GM12878 (cell line): ENCODE results near the gene PRKCZ. TPM values are rescaled to one million over a fixed set of nuclear protein-coding genes. Genes with fewer than 3 reads are reported as not detected.

Experiments used
- ATAC-seq: fragments of 200-7000 bp; cut with Tn5 transposase; 3 replicates; pipeline ENCODE4 v1.9.1; 2020; ENCODE audit warnings: mild to moderate bottlenecking, moderate library complexity
- BruUV-seq: library from RNA; stranded (reverse); fragments of 400-500 nt; replicated peaks from 2 replicates; lab custom pipeline; 2021; lab: Mats Ljungman, UMichigan
- CTCF ChIA-PET: fragments of 300-600 bp; sonication (Branson Sonifier 250); formaldehyde crosslinking; extraction: SDS; loops from one replicate; lab custom pipeline; 2021; ENCODE audit warnings: inconsistent platforms; lab: Yijun Ruan, JAX
- POLR2A ChIA-PET: fragments of 350-600 bp; formaldehyde crosslinking; extraction: SDS; loops from one replicate; lab custom pipeline; 2021; ENCODE audit warnings: inconsistent platforms; lab: Charles Lee
- RAD21 ChIA-PET: fragments of 300-600 bp; sonication (Branson Sonifier 250); formaldehyde crosslinking; loops from one replicate; lab custom pipeline; 2023; ENCODE audit warnings: antibody characterized with exemption; ENCODE audit not compliant: unreplicated experiment; lab: Charles Lee
- SMC1A ChIA-PET: fragments of 300-600 bp; sonication (Branson Sonifier 250); formaldehyde crosslinking; loops from one replicate; lab custom pipeline; 2023; ENCODE audit not compliant: unreplicated experiment, uncharacterized antibody; lab: Charles Lee
- DNase-seq: peaks from one replicate; pipeline ENCODE4 v3.0.0-alpha.2; 2011; ENCODE audit warnings: low read depth, low spot score
- FAIRE-seq: peaks from 3 replicates; lab custom pipeline; 2011; peaks lifted over from hg19 to GRCh38; lab: Jason Lieb, UNC
- H2AFZ ChIP-seq: 2 replicates; pipeline ENCODE4 v1.6.0; 2011; ENCODE audit warnings: low read depth, low read length, control low read depth; ENCODE audit not compliant: control insufficient read depth
- H3K27ac ChIP-seq: 2 replicates; pipeline ENCODE4 v1.5.1; 2011; ENCODE audit warnings: control low read depth; ENCODE audit not compliant: control insufficient read depth, insufficient read depth
- H3K27me3 ChIP-seq, 2 experiments: replicated peaks in 1 of 2; 2 replicates each; pipeline versions ENCODE4 v1.6.0 to v1.6.1; 2011; ENCODE audit warnings: low read length in 1 of 2; ENCODE audit not compliant: control insufficient read depth in 2 of 2, insufficient read depth in 2 of 2
- H3K36me3 ChIP-seq, 2 experiments: 2 replicates each; pipeline ENCODE4 v1.5.1; 2011; ENCODE audit warnings: low read length in 1 of 2; ENCODE audit not compliant: control insufficient read depth in 2 of 2, insufficient read depth in 2 of 2
- H3K4me1 ChIP-seq: 2 replicates; pipeline ENCODE4 v1.6.1; 2011; ENCODE audit warnings: mild to moderate bottlenecking, low read length, moderate library complexity, mixed read lengths; ENCODE audit not compliant: control insufficient read depth, insufficient read depth
- H3K4me2 ChIP-seq: 2 replicates; pipeline ENCODE4 v1.6.0; 2011; ENCODE audit warnings: control low read depth; ENCODE audit not compliant: control insufficient read depth, insufficient read depth
- H3K4me3 ChIP-seq: fragments of 200-600 bp; sonication (generic); 2 replicates; pipeline ENCODE4 v1.5.1; 2016
- H3K79me2 ChIP-seq: 2 replicates; pipeline ENCODE4 v1.6.0; 2011; ENCODE audit warnings: low read length; ENCODE audit not compliant: control insufficient read depth, insufficient read depth
- H3K9ac ChIP-seq: 2 replicates; pipeline ENCODE4 v1.8.0; 2011; ENCODE audit warnings: low read length, control low read depth, mixed read lengths; ENCODE audit not compliant: control insufficient read depth, insufficient read depth
- H3K9me3 ChIP-seq: replicated peaks from 3 replicates; pipeline ENCODE4 v1.5.1; 2011; ENCODE audit warnings: mild to moderate bottlenecking, low read length; ENCODE audit not compliant: control insufficient read depth, insufficient read depth
- H4K20me1 ChIP-seq: 2 replicates; pipeline ENCODE4 v1.6.0; 2011; ENCODE audit not compliant: control insufficient read depth, insufficient read depth
- HCFC1 ChIP-seq: fragments of 150-350 bp; IDR thresholded peaks from 2 replicates; pipeline ENCODE4 v1.6.1; 2014; ENCODE audit warnings: low read length
- MEF2A ChIP-seq: IDR thresholded peaks from 2 replicates; pipeline ENCODE4 v1.6.1; 2011; ENCODE audit warnings: low read depth, mild to moderate bottlenecking, low read length, moderate library complexity; ENCODE audit not compliant: insufficient read depth
- POLR2A ChIP-seq: IDR thresholded peaks from 2 replicates; pipeline ENCODE4 v1.6.1; 2011; ENCODE audit warnings: low read depth, mild to moderate bottlenecking, low read length
- WGBS: methylation state at CpG from one replicate; pipeline ENCODE4 v1.1.6; 2016; ENCODE audit warnings: low lambda C conversion rate; ENCODE audit not compliant: insufficient replicate concordance, insufficient coverage; ENCODE audit errors: missing lambda C conversion rate; 5-methylcytosine and 5-hydroxymethylcytosine counted together
- in situ Hi-C: fragments of 300-500 bp; cut with MboI; formaldehyde crosslinking; loops from 9 replicates; pipeline ENCODE4 v1.14.3; 2018; ENCODE audit warnings: mixed read lengths
- intact Hi-C: fragments of 100-400 bp; cut with micrococcal nuclease; formaldehyde crosslinking; loops from one replicate; pipeline ENCODE4 v1.14.2; 2022; ENCODE audit not compliant: unreplicated experiment
- polyA plus RNA-seq, 11 experiments: library from polyadenylated mRNA; depleted of rRNA in 4 of 11; unstranded in 6 of 11; stranded (reverse) in 5 of 11; fragments of >200 nt; fragmentation: Nextera tagmentation in 4 of 11; fragmentation: Illumina TruSeq in 1 of 11; extraction: Ambion mirVana in 4 of 11; extraction: Trizol in 1 of 11; gene quantifications; 1 replicate in 1 of 11; 2 replicates in 10 of 11; pipeline versions ENCODE4 v1.2.1 to v1.2.3, GENCODE V29; 2011 to 2016; ENCODE audit warnings: inconsistent platforms in 2 of 11, missing spikeins in 2 of 11, low read depth in 1 of 11
- total RNA-seq, 4 experiments: library from RNA; depleted of rRNA in 3 of 4; stranded (reverse); fragments of >200 nt in 3 of 4; fragmentation: Illumina TruSeq in 1 of 4; extraction: Trizol in 1 of 4; gene quantifications; 2 replicates each; pipeline versions ENCODE4 v1.2.1 to v1.2.3, GENCODE V29; 2013 to 2021
- TF ChIP-seq, protein P1 (sequence below): fragments of 450-650 bp; IDR thresholded peaks from 2 replicates; pipeline ENCODE4 v1.6.1; 2016; ENCODE audit warnings: mild to moderate bottlenecking, moderate library complexity, borderline replicate concordance

PRKCZ gene
- total and polyA plus RNA-seq, 10 of the 15 experiments (the other 5 are each of a cell fraction or from before 2014, with no cell fraction given): 0.05 to 1.9 (median 0.64) TPM; not detected in 1

DNA sequence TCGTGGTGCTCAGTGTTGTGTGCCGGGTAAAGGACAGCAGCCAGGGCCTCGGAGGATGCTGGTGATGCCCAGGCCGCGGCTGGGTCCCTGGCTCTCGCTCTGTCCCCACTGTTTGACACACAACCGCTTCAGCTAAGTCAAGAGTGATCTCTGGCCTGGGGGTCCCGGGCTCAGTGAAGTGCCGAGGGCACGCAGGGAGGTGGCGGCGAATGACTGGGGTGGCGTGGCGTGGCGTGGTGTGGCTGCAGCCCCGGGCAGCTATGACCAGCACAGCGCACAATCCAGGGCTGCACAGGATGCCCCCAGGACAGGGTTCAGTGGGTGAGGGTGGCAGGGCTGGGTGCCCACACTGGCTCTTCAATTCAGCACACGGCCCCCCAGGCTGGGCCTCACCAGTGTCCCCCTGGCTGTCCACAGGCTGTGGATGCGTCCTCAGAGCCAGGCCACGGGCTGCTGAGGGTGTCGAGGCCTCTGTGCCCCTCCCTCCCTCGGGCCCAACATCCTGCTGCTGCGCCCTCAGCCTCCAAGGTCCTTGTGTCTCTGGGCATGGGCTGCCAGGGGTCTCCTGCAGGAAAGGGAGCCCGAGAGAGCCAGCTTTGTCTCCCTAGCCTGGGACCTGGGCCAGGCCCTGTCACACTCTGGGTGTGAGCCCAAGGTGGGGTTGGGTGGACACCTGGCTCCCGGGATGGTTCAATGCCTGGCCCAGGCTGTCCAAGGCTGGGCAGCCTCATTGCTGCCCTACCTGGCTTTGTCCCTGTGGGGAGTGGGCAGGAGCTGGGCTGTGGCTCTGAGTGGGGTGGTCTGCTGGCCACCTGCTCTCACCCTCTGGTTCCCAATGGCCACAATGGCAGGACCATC lies 165.9 kb downstream of the PRKCZ start (continued):
- TF ChIP-seq, protein P1, sequence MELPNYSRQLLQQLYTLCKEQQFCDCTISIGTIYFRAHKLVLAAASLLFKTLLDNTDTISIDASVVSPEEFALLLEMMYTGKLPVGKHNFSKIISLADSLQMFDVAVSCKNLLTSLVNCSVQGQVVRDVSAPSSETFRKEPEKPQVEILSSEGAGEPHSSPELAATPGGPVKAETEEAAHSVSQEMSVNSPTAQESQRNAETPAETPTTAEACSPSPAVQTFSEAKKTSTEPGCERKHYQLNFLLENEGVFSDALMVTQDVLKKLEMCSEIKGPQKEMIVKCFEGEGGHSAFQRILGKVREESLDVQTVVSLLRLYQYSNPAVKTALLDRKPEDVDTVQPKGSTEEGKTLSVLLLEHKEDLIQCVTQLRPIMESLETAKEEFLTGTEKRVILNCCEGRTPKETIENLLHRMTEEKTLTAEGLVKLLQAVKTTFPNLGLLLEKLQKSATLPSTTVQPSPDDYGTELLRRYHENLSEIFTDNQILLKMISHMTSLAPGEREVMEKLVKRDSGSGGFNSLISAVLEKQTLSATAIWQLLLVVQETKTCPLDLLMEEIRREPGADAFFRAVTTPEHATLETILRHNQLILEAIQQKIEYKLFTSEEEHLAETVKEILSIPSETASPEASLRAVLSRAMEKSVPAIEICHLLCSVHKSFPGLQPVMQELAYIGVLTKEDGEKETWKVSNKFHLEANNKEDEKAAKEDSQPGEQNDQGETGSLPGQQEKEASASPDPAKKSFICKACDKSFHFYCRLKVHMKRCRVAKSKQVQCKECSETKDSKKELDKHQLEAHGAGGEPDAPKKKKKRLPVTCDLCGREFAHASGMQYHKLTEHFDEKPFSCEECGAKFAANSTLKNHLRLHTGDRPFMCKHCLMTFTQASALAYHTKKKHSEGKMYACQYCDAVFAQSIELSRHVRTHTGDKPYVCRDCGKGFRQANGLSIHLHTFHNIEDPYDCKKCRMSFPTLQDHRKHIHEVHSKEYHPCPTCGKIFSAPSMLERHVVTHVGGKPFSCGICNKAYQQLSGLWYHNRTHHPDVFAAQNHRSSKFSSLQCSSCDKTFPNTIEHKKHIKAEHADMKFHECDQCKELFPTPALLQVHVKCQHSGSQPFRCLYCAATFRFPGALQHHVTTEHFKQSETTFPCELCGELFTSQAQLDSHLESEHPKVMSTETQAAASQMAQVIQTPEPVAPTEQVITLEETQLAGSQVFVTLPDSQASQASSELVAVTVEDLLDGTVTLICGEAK: no peak
- no peak for TF ChIP-seq MEF2A
- TF ChIP-seq POLR2A: no peak

DNA sequence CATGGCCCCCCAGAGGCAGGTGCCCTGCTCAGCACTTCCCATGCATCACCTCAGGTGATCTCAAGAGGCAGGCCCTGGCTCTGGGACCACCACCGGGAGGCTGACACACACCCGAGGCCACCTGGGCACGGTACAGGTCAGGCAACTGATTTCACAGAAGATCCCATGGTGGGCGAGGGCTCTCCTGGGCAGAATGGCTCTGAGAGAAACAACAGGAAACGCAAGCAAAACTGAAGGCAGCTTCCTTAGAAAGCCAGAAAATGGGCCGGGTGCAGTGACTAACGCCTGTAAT lies 166.5 kb downstream of the PRKCZ start:
- SMC1A ChIA-PET: interaction anchor here (0.6 kb wide), 1 partner anchor 13 kb away, joined by 3 read pairs; no protein-coding TSS in a partner anchor
- CTCF ChIA-PET: interaction anchor here (0.6 kb wide), 1 partner anchor 12 kb away, joined by 3 read pairs; no protein-coding TSS in a partner anchor
- Histone ChIP-seq H3K9ac (no peak overlapping the region), H4K20me1 (no peaks in the 10 kb centered on the region), H3K4me2 (no peak overlapping the region), H3K27ac (no peak overlapping the region), H3K79me2 (no peaks in the 10 kb centered on the region), H3K4me1 (no peaks in the 10 kb centered on the region), H3K4me3 (no peak overlapping the region), H3K36me3 (no peaks in the 10 kb centered on the region), H3K9me3 (no peaks in the 10 kb centered on the region), H2AFZ (no peak overlapping the region), H3K27me3 (no peaks in the 10 kb centered on the region)
- in situ Hi-C loops: no loop called here
- no peak for TF ChIP-seq HCFC1
- BruUV-seq: no TSS peak
- intact Hi-C loops: no loop called here
- WGBS: 84% methylated on average over 7 of the region's 7 CpGs
- RAD21 ChIA-PET: no interaction called here
- no peak for DNase-seq
- no peak for ATAC-seq
- no peak for FAIRE-seq
- POLR2A ChIA-PET: no interaction called here
